H1 (cell line): ENCODE data around the gene SMIM38. TPM values are rescaled to one million over a fixed set of nuclear protein-coding genes. Genes with fewer than 3 reads are reported as not detected.

ENCODE experiments used
- BACH1 ChIP-seq: IDR thresholded peaks from 2 replicates; pipeline ENCODE4 v1.6.1; 2012; ENCODE audit warnings: low read length, improper control_type of control experiment
- EP300 ChIP-seq, 2 experiments: IDR thresholded peaks; 1 replicate in 1 of 2; 2 replicates in 1 of 2; pipeline ENCODE4 v1.6.1; 2011 to 2012; ENCODE audit warnings: low read depth in 2 of 2, low read length in 2 of 2, mild to moderate bottlenecking in 2 of 2, borderline replicate concordance in 1 of 2, inconsistent platforms in 1 of 2, moderate library complexity in 1 of 2
- HDAC2 ChIP-seq, 2 experiments: fragments of 300-600 bp in 1 of 2; sonication (generic) in 1 of 2; IDR thresholded peaks; 2 replicates each; pipeline ENCODE4 v1.6.1; 2011 to 2012; ENCODE audit warnings: low read depth in 2 of 2, low read length in 2 of 2, mild to moderate bottlenecking in 2 of 2, moderate library complexity in 2 of 2, borderline replicate concordance in 1 of 2, inconsistent platforms in 1 of 2
- RFX5 ChIP-seq: IDR thresholded peaks from 2 replicates; pipeline ENCODE4 v1.6.1; 2011; ENCODE audit warnings: low read depth, low read length, improper control_type of control experiment, borderline replicate concordance
- RXRA ChIP-seq: IDR thresholded peaks from 2 replicates; pipeline ENCODE4 v1.6.1; 2011; ENCODE audit warnings: low read depth, mild to moderate bottlenecking, low read length, moderate library complexity; ENCODE audit not compliant: insufficient read depth
- SIN3A ChIP-seq, 2 experiments: IDR thresholded peaks in 1 of 2; conservative IDR thresholded peaks in 1 of 2; 2 replicates each; pipeline ENCODE4 v1.6.1; 2011 to 2012; ENCODE audit warnings: low read length in 2 of 2, improper control_type of control experiment in 1 of 2, low read depth in 1 of 2, mild to moderate bottlenecking in 1 of 2
- SRF ChIP-seq: IDR thresholded peaks from 2 replicates; pipeline ENCODE4 v1.6.1; 2011; ENCODE audit warnings: mild to moderate bottlenecking, low read depth, low read length, moderate library complexity
- TAF7 ChIP-seq: optimal IDR thresholded peaks from 2 replicates; pipeline ENCODE3; 2011; ENCODE audit warnings: low read depth, mild to moderate bottlenecking, inconsistent platforms, low read length, moderate library complexity, borderline replicate concordance
- TEAD4 ChIP-seq: IDR thresholded peaks from 2 replicates; pipeline ENCODE4 v1.6.1; 2012; ENCODE audit warnings: low read depth, low read length, inconsistent platforms, mixed read lengths
- YY1 ChIP-seq: IDR thresholded peaks from 2 replicates; pipeline ENCODE4 v1.6.1; 2011; ENCODE audit warnings: low read depth, mild to moderate bottlenecking, low read length
- polyA plus RNA-seq, 7 experiments: library from polyadenylated mRNA; depleted of rRNA in 3 of 7; stranded (reverse) in 5 of 7; unstranded in 2 of 7; fragments of >200 nt in 5 of 7; fragments of 200-250 nt in 2 of 7; gene quantifications; 1 replicate in 5 of 7; 2 replicates in 1 of 7; 4 replicates in 1 of 7; pipeline versions ENCODE4 v1.2.1 to v1.2.3, GENCODE V29; 2011 to 2013; ENCODE audit warnings: missing spikeins in 2 of 7, mixed read lengths in 2 of 7
- total RNA-seq: library from RNA; stranded (reverse); fragmentation: NEBNext Ultra II Directional; extraction: Animal tissue kit (Norgen Biotek cat#: 25700); gene quantifications from 2 replicates; pipeline ENCODE4 v1.2.1, GENCODE V29; 2021
- TF ChIP-seq, protein P1 (sequence below): fragments of 300-600 bp; sonication (generic); IDR thresholded peaks from 2 replicates; pipeline ENCODE4 v1.7.1; 2012; ENCODE audit warnings: low read length, moderate library complexity, mild to moderate bottlenecking, inconsistent platforms; ENCODE audit not compliant: insufficient replicate concordance

SMIM38 gene
- total and polyA plus RNA-seq, 2 of the 8 experiments (the other 6 are each of a cell fraction or from before 2014, with no cell fraction given), result 0.17 to 0.20 TPM

GRCh38 chr11:69110451-69110850, 45.3 kb upstream of the SMIM38 start (continued):
- TF ChIP-seq, protein P1, sequence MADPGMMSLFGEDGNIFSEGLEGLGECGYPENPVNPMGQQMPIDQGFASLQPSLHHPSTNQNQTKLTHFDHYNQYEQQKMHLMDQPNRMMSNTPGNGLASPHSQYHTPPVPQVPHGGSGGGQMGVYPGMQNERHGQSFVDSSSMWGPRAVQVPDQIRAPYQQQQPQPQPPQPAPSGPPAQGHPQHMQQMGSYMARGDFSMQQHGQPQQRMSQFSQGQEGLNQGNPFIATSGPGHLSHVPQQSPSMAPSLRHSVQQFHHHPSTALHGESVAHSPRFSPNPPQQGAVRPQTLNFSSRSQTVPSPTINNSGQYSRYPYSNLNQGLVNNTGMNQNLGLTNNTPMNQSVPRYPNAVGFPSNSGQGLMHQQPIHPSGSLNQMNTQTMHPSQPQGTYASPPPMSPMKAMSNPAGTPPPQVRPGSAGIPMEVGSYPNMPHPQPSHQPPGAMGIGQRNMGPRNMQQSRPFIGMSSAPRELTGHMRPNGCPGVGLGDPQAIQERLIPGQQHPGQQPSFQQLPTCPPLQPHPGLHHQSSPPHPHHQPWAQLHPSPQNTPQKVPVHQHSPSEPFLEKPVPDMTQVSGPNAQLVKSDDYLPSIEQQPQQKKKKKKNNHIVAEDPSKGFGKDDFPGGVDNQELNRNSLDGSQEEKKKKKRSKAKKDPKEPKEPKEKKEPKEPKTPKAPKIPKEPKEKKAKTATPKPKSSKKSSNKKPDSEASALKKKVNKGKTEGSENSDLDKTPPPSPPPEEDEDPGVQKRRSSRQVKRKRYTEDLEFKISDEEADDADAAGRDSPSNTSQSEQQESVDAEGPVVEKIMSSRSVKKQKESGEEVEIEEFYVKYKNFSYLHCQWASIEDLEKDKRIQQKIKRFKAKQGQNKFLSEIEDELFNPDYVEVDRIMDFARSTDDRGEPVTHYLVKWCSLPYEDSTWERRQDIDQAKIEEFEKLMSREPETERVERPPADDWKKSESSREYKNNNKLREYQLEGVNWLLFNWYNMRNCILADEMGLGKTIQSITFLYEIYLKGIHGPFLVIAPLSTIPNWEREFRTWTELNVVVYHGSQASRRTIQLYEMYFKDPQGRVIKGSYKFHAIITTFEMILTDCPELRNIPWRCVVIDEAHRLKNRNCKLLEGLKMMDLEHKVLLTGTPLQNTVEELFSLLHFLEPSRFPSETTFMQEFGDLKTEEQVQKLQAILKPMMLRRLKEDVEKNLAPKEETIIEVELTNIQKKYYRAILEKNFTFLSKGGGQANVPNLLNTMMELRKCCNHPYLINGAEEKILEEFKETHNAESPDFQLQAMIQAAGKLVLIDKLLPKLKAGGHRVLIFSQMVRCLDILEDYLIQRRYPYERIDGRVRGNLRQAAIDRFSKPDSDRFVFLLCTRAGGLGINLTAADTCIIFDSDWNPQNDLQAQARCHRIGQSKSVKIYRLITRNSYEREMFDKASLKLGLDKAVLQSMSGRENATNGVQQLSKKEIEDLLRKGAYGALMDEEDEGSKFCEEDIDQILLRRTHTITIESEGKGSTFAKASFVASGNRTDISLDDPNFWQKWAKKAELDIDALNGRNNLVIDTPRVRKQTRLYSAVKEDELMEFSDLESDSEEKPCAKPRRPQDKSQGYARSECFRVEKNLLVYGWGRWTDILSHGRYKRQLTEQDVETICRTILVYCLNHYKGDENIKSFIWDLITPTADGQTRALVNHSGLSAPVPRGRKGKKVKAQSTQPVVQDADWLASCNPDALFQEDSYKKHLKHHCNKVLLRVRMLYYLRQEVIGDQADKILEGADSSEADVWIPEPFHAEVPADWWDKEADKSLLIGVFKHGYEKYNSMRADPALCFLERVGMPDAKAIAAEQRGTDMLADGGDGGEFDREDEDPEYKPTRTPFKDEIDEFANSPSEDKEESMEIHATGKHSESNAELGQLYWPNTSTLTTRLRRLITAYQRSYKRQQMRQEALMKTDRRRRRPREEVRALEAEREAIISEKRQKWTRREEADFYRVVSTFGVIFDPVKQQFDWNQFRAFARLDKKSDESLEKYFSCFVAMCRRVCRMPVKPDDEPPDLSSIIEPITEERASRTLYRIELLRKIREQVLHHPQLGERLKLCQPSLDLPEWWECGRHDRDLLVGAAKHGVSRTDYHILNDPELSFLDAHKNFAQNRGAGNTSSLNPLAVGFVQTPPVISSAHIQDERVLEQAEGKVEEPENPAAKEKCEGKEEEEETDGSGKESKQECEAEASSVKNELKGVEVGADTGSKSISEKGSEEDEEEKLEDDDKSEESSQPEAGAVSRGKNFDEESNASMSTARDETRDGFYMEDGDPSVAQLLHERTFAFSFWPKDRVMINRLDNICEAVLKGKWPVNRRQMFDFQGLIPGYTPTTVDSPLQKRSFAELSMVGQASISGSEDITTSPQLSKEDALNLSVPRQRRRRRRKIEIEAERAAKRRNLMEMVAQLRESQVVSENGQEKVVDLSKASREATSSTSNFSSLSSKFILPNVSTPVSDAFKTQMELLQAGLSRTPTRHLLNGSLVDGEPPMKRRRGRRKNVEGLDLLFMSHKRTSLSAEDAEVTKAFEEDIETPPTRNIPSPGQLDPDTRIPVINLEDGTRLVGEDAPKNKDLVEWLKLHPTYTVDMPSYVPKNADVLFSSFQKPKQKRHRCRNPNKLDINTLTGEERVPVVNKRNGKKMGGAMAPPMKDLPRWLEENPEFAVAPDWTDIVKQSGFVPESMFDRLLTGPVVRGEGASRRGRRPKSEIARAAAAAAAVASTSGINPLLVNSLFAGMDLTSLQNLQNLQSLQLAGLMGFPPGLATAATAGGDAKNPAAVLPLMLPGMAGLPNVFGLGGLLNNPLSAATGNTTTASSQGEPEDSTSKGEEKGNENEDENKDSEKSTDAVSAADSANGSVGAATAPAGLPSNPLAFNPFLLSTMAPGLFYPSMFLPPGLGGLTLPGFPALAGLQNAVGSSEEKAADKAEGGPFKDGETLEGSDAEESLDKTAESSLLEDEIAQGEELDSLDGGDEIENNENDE, result no peak
- TF ChIP-seq SIN3A (conservative IDR thresholded peaks at IDR 0.05 in 1 of 2, IDR thresholded peaks at IDR 0.05 in 1 of 2; ENCODE audit: low read depth in 1 of 2, low read length in 2 of 2) (no peak), BACH1 (no peak), YY1 (no peak), TEAD4 (no peak), TAF7 (no peak), SRF (no peak), RFX5 (no peak), RXRA (no peak), HDAC2 (IDR thresholded peaks at IDR 0.05; ENCODE audit: borderline replicate concordance in 1 of 2, low read depth in 2 of 2, low read length in 2 of 2) (no peak), EP300 (IDR thresholded peaks at IDR 0.05; ENCODE audit: borderline replicate concordance in 1 of 2, low read depth in 2 of 2, low read length in 2 of 2) (no peak)
